GM12873 (cell line): ENCODE measurements around the gene MSGN1.

Experiments used
- TF ChIP-seq, protein P1 (sequence below): IDR thresholded peaks from 2 replicates; pipeline ENCODE4 v1.5.1; 2012; ENCODE audit warnings: low read depth, mild to moderate bottlenecking, moderate library complexity, low read length, control low read depth; ENCODE audit not compliant: insufficient read depth; ENCODE audit errors: missing control alignments

The MSGN1 gene

DNA sequence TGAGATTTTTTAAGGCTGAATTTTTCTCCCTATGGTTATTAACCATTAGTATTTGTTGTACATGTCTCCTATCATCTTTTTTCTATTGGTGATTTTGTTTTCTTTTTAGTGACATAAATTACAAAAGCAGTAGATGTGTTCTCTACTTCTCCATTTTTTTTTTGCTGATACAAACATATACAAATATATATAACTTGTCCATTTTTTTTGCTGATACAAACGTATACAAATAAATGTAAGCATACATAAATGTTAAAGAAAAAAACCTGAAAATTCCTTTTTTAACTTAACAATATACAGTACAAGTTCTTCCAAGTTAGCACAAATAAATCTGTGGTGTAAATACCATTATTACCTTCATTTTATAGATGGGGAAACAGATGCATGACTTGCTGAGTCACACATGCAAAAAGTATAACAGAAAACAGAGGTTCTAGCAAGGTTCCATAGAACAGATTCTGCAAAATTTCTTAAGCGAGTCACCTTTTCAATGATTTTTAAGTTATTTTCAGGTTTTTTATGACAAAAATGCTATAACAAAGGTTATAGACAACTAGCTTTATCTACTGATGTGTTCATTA lies 2.1 kb downstream of the MSGN1 start:
- TF ChIP-seq, protein P1, sequence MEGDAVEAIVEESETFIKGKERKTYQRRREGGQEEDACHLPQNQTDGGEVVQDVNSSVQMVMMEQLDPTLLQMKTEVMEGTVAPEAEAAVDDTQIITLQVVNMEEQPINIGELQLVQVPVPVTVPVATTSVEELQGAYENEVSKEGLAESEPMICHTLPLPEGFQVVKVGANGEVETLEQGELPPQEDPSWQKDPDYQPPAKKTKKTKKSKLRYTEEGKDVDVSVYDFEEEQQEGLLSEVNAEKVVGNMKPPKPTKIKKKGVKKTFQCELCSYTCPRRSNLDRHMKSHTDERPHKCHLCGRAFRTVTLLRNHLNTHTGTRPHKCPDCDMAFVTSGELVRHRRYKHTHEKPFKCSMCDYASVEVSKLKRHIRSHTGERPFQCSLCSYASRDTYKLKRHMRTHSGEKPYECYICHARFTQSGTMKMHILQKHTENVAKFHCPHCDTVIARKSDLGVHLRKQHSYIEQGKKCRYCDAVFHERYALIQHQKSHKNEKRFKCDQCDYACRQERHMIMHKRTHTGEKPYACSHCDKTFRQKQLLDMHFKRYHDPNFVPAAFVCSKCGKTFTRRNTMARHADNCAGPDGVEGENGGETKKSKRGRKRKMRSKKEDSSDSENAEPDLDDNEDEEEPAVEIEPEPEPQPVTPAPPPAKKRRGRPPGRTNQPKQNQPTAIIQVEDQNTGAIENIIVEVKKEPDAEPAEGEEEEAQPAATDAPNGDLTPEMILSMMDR = no peak

- TF ChIP-seq, protein P1 = no peak
These were observed 4.8 kb downstream of the MSGN1 start for GRCh38 chr2:17821080-17821479.

- TF ChIP-seq, protein P1 = no peak
These were observed 5.5 kb downstream of the MSGN1 start for GRCh38 chr2:17821535-17822444.

GRCh38 chr2:17822445-17823117 lies 6.3 kb downstream of the MSGN1 start:
- TF ChIP-seq, protein P1 = no peak

DNA sequence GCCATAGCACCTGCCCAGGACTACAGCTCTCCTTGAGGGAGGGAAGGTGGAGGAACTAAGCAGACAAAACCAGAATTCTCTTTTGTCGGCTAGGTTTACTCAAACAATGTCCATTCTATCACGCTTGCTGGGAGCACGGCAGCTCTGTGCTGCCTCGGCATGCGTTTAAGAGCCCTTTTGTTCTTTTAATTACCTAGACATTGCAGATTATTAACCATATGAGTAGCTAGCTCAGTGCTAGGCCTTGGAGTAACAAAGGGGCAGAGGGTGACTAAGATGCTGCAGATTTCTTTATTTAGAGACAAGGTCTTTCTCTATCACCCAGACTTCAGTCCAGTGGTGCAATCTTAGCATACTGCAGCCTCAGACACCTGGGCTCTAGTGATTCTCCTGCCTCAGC lies 11.1 kb downstream of the MSGN1 start:
- TF ChIP-seq, protein P1 = no peak

DNA sequence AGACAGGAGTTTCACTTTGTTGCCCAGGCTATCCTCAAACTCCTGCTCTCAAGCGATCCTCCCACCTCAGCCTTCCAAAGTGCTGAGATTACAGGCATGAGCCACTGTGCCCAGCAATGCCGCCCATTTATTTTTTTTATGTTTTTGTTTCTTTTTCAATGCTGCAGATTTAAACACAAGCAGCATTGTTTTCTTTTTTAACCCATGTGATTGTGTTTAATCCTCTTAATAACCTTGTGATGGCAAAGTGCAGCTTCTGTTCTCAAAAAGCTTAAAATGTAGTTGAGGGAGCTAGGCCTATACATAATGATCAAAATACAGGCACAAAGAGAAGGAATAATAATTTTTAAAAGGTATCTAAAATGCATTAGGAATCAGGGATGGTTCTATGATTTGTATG lies 11.5 kb downstream of the MSGN1 start:
- TF ChIP-seq, protein P1 = no peak

- TF ChIP-seq, protein P1 = peak; percentile 87
These were observed 14.1 kb downstream of the MSGN1 start for GRCh38 chr2:17830053-17831034.
